Gastroesophageal sphincter (tissue), 4 donors: Measurements from ENCODE around the gene SCGB3A2. TPM values are rescaled to one million over a fixed set of nuclear protein-coding genes. Genes with fewer than 3 reads are reported as not detected.

Experiments
- ATAC-seq: fragments of 150-250 bp; one replicate; pipeline ENCODE4 v1.9.1; 2016; ENCODE audit warnings: mild to moderate bottlenecking, moderate library complexity
- H3K27ac ChIP-seq, 4 donors: fragments of 200-600 bp; sonication (generic) in 3 of 4; 1 replicate in 3 of 4; 2 replicates in 1 of 4; pipeline ENCODE4 v1.5.1; 2016 to 2019
- H3K27me3 ChIP-seq: fragments of 200-600 bp; sonication (generic); one replicate; pipeline ENCODE4 v1.5.1; 2019
- H3K36me3 ChIP-seq, 2 donors: fragments of 200-600 bp; sonication (generic); one replicate each; pipeline ENCODE4 v1.5.1; 2019; ENCODE audit warnings: control low read depth in 1 of 2
- H3K4me1 ChIP-seq, 3 donors: fragments of 200-600 bp; sonication (generic); 1 replicate in 2 of 3; 2 replicates in 1 of 3; pipeline ENCODE4 v1.5.1; 2016 to 2019; ENCODE audit warnings: control low read depth in 2 of 3
- H3K4me3 ChIP-seq, 2 donors: fragments of 200-600 bp; sonication (generic); one replicate each; pipeline ENCODE4 v1.5.1; 2019; ENCODE audit warnings: mild to moderate bottlenecking in 1 of 2, moderate library complexity in 1 of 2
- H3K9me3 ChIP-seq, 3 donors: fragments of 200-600 bp; sonication (generic); one replicate each; pipeline ENCODE4 v1.5.1; 2017 to 2019; ENCODE audit warnings: control low read depth in 2 of 3
- EP300 ChIP-seq: sonication (generic); formaldehyde crosslinking; IDR thresholded peaks from one replicate; pipeline ENCODE4 v1.6.1; 2017; ENCODE audit warnings: antibody characterized with exemption, mild to moderate bottlenecking
- POLR2A ChIP-seq, 2 donors: fragments of 450-650 bp; IDR thresholded peaks; one replicate each; pipeline ENCODE4 v1.6.1; 2017; ENCODE audit warnings: antibody characterized with exemption in 2 of 2, mild to moderate bottlenecking in 2 of 2, moderate library complexity in 1 of 2
- POLR2AphosphoS5 ChIP-seq: sonication (generic); formaldehyde crosslinking; IDR thresholded peaks from one replicate; pipeline ENCODE4 v1.6.1; 2017; ENCODE audit warnings: antibody characterized with exemption
- WGBS, 2 donors: methylation state at CpG; one replicate each; pipeline ENCODE4 v1.1.5; 2018; ENCODE audit warnings: low coverage in 1 of 2; 5-methylcytosine and 5-hydroxymethylcytosine counted together
- total RNA-seq, 4 donors: library from RNA; depleted of rRNA; stranded (reverse); fragments of >200 nt; gene quantifications; one replicate each; pipeline ENCODE4 v1.1.0, GENCODE V29; 2016
- TF ChIP-seq, protein P1 (sequence below), 4 experiments: fragments of 200-600 bp in 2 of 4; fragments of 450-650 bp in 2 of 4; sonication (generic) in 1 of 4; IDR thresholded peaks; one replicate each; pipeline ENCODE4 v1.5.1; 2017 to 2019; ENCODE audit warnings: antibody characterized with exemption in 4 of 4, mild to moderate bottlenecking in 2 of 4, moderate library complexity in 2 of 4

Gene SCGB3A2
- total RNA-seq, 4 donors from 2014 or later, result not detected

DNA sequence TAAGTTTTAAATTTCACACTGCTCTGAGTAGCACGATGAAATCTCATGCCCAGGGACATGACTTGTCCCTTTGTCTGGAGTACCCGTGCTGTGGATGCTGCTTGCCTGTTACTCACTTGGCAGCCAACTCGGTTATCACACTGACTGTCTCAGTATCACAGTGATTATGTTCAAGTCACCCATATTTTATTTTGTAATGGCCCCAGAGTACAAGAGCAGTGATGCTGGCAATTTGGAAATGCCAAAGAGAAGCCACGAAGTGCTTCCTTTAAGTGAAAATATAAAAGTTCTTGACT is 22.8 kb upstream of the SCGB3A2 start:
- Histone ChIP-seq H3K36me3 (no peaks in the 10 kb centered on the region), H3K27ac (no peak overlapping the region), H3K27me3 (peaks cover 6% of the 10 kb centered on the region), H3K4me3 (no peak overlapping the region), H3K4me1 (no peaks in the 10 kb centered on the region), H3K9me3 (no peaks in the 10 kb centered on the region)
- 27 to 45% methylated on average over 4 of the region's 4 CpGs for WGBS, 2 donors
- TF ChIP-seq EP300 (no peak), POLR2AphosphoS5 (no peak), POLR2A (IDR thresholded peaks at IDR 0.05) (no peak)
- TF ChIP-seq, protein P1, sequence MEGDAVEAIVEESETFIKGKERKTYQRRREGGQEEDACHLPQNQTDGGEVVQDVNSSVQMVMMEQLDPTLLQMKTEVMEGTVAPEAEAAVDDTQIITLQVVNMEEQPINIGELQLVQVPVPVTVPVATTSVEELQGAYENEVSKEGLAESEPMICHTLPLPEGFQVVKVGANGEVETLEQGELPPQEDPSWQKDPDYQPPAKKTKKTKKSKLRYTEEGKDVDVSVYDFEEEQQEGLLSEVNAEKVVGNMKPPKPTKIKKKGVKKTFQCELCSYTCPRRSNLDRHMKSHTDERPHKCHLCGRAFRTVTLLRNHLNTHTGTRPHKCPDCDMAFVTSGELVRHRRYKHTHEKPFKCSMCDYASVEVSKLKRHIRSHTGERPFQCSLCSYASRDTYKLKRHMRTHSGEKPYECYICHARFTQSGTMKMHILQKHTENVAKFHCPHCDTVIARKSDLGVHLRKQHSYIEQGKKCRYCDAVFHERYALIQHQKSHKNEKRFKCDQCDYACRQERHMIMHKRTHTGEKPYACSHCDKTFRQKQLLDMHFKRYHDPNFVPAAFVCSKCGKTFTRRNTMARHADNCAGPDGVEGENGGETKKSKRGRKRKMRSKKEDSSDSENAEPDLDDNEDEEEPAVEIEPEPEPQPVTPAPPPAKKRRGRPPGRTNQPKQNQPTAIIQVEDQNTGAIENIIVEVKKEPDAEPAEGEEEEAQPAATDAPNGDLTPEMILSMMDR (IDR thresholded peaks at IDR 0.05), result no peak
- no peak for ATAC-seq

DNA sequence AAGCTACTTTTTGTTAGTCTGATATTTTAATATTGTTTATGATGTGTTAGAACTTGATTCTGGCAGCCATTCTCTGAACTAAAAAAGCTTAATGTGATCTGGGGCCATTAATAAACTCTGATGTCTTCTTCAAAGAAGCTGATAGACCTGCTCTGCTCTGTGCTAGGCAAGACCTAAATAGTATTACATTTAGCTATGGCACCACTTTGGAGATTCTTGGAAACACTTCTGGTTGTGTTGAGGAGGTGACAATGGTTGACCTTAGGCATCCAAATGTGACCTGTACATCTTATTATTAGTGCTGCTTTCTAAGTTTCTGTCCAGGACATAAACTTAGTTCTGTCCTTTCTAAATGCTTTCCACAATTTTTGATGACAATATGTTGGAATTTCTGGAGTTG is 21.7 kb upstream of the SCGB3A2 start:
- Histone ChIP-seq H3K36me3 (no peaks in the 10 kb centered on the region), H3K4me1 (no peaks in the 10 kb centered on the region), H3K4me3 (no peak overlapping the region), H3K27me3 (peaks cover 6% of the 10 kb centered on the region), H3K9me3 (no peaks in the 10 kb centered on the region), H3K27ac (no peak overlapping the region)
- no peak for ATAC-seq
- TF ChIP-seq POLR2AphosphoS5 (no peak), EP300 (no peak), POLR2A (IDR thresholded peaks at IDR 0.05) (no peak)
- TF ChIP-seq, protein P1 (IDR thresholded peaks at IDR 0.05), result no peak

DNA sequence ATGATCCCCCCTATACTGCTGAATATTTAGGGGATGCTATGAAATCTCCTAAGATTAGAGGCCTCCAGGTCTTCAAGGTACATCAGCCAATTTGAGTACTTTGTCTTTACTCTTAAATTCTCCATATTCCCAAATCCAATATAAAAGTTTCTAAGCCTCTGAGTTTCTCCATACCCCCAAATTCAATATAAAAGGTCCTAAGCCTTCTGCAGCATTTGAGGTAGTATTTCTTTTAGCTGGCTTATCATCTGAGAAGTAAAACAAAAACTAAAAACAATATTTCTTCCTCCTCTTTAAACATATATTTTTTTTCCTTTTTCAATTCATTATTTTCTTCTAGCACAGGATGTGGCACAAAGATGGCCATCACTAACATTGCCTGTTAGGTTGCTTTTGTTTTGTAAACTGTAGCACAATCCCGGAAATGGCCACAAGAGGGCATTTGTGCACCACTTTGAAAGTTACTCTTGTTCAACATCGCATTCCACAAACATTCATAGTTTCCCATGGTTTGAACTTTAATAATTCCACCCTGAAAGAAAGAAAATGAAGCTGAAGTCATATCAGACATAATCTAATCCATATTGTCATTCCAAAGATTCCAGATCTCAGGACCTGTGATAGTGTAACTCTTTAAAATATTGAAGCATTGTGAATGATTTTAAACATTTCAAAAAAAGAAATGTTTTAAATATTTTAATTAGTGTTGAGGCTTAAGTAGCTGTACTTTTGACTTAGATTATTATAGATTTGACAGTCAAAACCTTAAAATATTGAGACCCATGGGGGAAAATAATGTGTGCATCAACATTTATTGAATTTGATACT is 21.0 kb upstream of the SCGB3A2 start:
- Histone ChIP-seq H3K4me1 (no peaks in the 10 kb centered on the region), H3K27ac (no peak overlapping the region), H3K36me3 (no peaks in the 10 kb centered on the region), H3K27me3 (peaks cover 6% of the 10 kb centered on the region), H3K4me3 (no peak overlapping the region), H3K9me3 (no peaks in the 10 kb centered on the region)
- WGBS, 2 donors, result 0% methylated on average over 2 of the region's 2 CpGs
- no peak for TF ChIP-seq POLR2A (IDR thresholded peaks at IDR 0.05)
- TF ChIP-seq, protein P1 (IDR thresholded peaks at IDR 0.05), result peak; percentile 67 to 79 (median 70)
- TF ChIP-seq POLR2AphosphoS5, result no peak
- TF ChIP-seq EP300, result no peak
- no peak for ATAC-seq

DNA sequence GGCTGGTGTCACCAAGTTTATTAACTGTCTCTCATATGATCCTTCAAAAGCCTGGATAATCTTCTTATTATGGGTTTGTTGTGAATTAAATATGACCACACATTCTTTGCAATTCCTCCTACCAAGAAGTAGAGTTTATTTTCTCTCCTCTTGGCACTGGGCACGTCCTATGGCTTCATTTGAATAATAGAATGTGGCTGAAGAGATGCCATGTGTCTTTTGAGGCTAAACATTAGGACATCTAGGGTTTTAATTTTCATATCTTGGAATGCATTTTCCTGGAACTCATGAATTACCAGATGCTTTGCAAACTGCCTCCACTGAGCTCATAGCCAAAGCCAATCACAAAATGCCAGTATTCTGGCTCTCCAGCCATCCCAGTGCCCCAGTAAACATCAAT is 19.9 kb upstream of the SCGB3A2 start:
- Histone ChIP-seq H3K36me3 (no peaks in the 10 kb centered on the region), H3K4me3 (no peak overlapping the region), H3K27me3 (peaks cover 6% of the 10 kb centered on the region), H3K4me1 (peaks cover 0 to 2% (median under 1%) of the 10 kb centered on the region in 3 donors), H3K9me3 (no peaks in the 10 kb centered on the region), H3K27ac (no peak overlapping the region)
- no peak for ATAC-seq
- TF ChIP-seq POLR2AphosphoS5 (no peak), POLR2A (IDR thresholded peaks at IDR 0.05) (no peak), EP300 (no peak)
- TF ChIP-seq, protein P1 (IDR thresholded peaks at IDR 0.05), result no peak
- WGBS, 2 donors, result 20 to 30% methylated on average over 1 of the region's 1 CpG

DNA sequence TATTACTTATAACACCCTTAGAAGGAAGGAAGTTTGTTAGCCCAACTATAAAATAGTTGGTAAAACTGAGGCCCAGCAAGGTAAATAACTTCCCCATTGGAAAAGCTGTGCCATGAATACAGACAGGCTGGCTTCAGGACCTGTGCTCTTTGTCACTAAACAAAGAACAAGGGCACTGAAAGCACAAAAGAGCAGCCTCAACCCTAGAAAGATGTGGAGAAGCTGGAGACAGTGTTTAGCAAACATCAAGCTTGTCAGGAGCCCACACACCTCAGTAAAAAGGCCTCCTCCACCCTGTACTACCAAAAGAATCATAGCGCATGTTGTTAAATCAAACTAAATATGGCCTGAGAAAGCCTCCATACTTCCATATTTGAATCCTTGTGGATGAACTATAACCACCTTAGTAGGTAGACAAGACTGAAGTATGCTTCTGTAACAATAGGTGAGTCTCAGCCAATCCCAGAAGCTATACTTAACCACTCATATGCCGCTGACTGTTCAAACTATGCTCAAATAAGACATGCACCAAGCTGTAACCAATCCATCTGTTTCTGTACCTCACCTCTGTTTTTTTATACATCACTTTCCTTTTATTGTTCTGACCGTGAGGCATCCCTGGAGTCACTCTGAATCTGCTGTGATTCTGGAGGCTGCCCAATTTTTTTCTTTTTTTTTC is 18.4 kb upstream of the SCGB3A2 start:
- no peaks in the 10 kb centered on the region for H3K27me3 ChIP-seq
- TF ChIP-seq EP300 (no peak), POLR2AphosphoS5 (no peak)
- peaks cover 0 to 12% (median 5%) of the 10 kb centered on the region in 3 donors for H3K4me1 ChIP-seq
- H3K9me3 ChIP-seq, result no peaks in the 10 kb centered on the region
- no peak overlapping the region for H3K27ac ChIP-seq
- H3K4me3 ChIP-seq, result no peak overlapping the region
- ATAC-seq, result no peak
- no peaks in the 10 kb centered on the region for H3K36me3 ChIP-seq
- 87 to 100% methylated on average over 1 to 3 of the region's 3 CpGs for WGBS, 2 donors
